B cell (primary cell): Measurements from ENCODE around the gene BUD31. TPM values are rescaled to one million over a fixed set of nuclear protein-coding genes. Genes with fewer than 3 reads are reported as not detected.
A peak's percentile ranks its signal among the peaks of the same experiment; 100 is the strongest.
"Not testable (repeated sequence)": the region's sequence is repeated elsewhere in the genome, so short reads cannot be mapped to it uniquely, and the experiment has no call there.

Experiments used
- ATAC-seq: fragments of 200-7000 bp; cut with Tn5 transposase; one replicate; pipeline ENCODE4 v1.10.0; 2021; ENCODE audit warnings: low read depth, mild to moderate bottlenecking, moderate number of reproducible peaks, moderate library complexity
- CTCF ChIA-PET: fragments of 350-600 bp; sonication (Branson Sonifier 250); formaldehyde crosslinking; loops from one replicate; lab custom pipeline; 2021; ENCODE audit warnings: antibody characterized with exemption, inconsistent platforms; lab: Charles Lee
- POLR2A ChIA-PET: fragments of 350-600 bp; sonication (Branson Sonifier 250); formaldehyde crosslinking; loops from one replicate; lab custom pipeline; 2021; ENCODE audit warnings: antibody characterized with exemption; lab: Charles Lee
- DNase-seq: peaks from one replicate; pipeline ENCODE4 v3.0.0; 2013
- H2AFZ ChIP-seq: 2 replicates; pipeline ENCODE4 v1.6.1; 2012; ENCODE audit warnings: mild to moderate bottlenecking, low read depth, low read length; ENCODE audit not compliant: insufficient read depth, poor library complexity, severe bottlenecking
- H3K27ac ChIP-seq, 2 donors: 1 replicate in 1 of 2; 2 replicates in 1 of 2; pipeline ENCODE4 v1.5.1; 2012 to 2013; ENCODE audit warnings: low read length in 2 of 2, mild to moderate bottlenecking in 2 of 2, moderate library complexity in 1 of 2
- H3K27me3 ChIP-seq, 4 experiments: fragments of 200-600 bp in 1 of 4; sonication (generic) in 1 of 4; replicated peaks in 1 of 4; 1 replicate in 2 of 4; 2 replicates in 2 of 4; pipeline versions ENCODE4 v1.6.1 to v1.7.0; 2013 to 2016; ENCODE audit warnings: low read length in 3 of 4, mild to moderate bottlenecking in 2 of 4, mixed read lengths in 1 of 4, moderate library complexity in 1 of 4; ENCODE audit not compliant: insufficient read depth in 4 of 4, control insufficient read depth in 3 of 4; ENCODE audit errors: control extremely low read depth in 1 of 4
- H3K36me3 ChIP-seq, 2 experiments: replicated peaks in 1 of 2; 1 replicate in 1 of 2; 2 replicates in 1 of 2; pipeline versions ENCODE4 v1.6.1 to v1.7.1; 2013; ENCODE audit warnings: low read length in 1 of 2; ENCODE audit not compliant: insufficient read depth in 2 of 2, control insufficient read depth in 1 of 2; ENCODE audit errors: control extremely low read depth in 1 of 2, extremely low read depth in 1 of 2
- H3K4me1 ChIP-seq, 2 donors: fragments of 200-600 bp in 1 of 2; sonication (generic) in 1 of 2; 1 replicate in 1 of 2; 2 replicates in 1 of 2; pipeline versions ENCODE4 v1.5.1 to v1.6.1; 2013 to 2017; ENCODE audit warnings: low read length in 2 of 2; ENCODE audit not compliant: control insufficient read depth in 2 of 2, insufficient read depth in 2 of 2
- H3K4me2 ChIP-seq: replicated peaks from 2 replicates; pipeline ENCODE3; 2012; ENCODE audit warnings: mild to moderate bottlenecking, low read depth, low read length; ENCODE audit not compliant: poor library complexity, severe bottlenecking
- H3K4me3 ChIP-seq, 5 experiments: fragments of 200-600 bp in 1 of 5; sonication (generic) in 1 of 5; 1 replicate in 3 of 5; 2 replicates in 2 of 5; pipeline versions ENCODE4 v1.5.1 to v1.7.0; 2011 to 2016; ENCODE audit warnings: low read length in 4 of 5, mild to moderate bottlenecking in 4 of 5, low read depth in 2 of 5, control low read depth in 1 of 5, moderate library complexity in 1 of 5; ENCODE audit not compliant: insufficient read depth in 1 of 5; ENCODE audit errors: control extremely low read depth in 1 of 5, extremely low read depth in 1 of 5
- H3K79me2 ChIP-seq: fragments of 200-600 bp; sonication (generic); one replicate; pipeline ENCODE4 v1.6.0; 2016; ENCODE audit warnings: low read length; ENCODE audit not compliant: control insufficient read depth, insufficient read depth
- H3K9ac ChIP-seq: fragments of 200-600 bp; sonication (generic); 2 replicates; pipeline ENCODE4 v1.6.1; 2017; ENCODE audit warnings: mild to moderate bottlenecking, low read length, moderate library complexity
- H3K9me3 ChIP-seq, 3 donors: one replicate each; pipeline versions ENCODE4 v1.6.1 to v1.7.1; 2013; ENCODE audit warnings: low read length in 2 of 3; ENCODE audit not compliant: control insufficient read depth in 2 of 3, insufficient read depth in 1 of 3; ENCODE audit errors: control extremely low read depth in 1 of 3
- H4K20me1 ChIP-seq: 2 replicates; pipeline ENCODE4 v1.6.0; 2012; ENCODE audit warnings: mild to moderate bottlenecking, low read length; ENCODE audit not compliant: insufficient read depth, control insufficient read depth, poor library complexity, severe bottlenecking
- H3K27ac Mint-ChIP-seq: one replicate; pipeline ENCODE4 v1.8.0; 2021; ENCODE audit warnings: mixed read lengths
- H3K27me3 Mint-ChIP-seq: one replicate; pipeline ENCODE4 v1.8.0; 2021; ENCODE audit warnings: mixed read lengths
- H3K4me1 Mint-ChIP-seq: one replicate; pipeline ENCODE4 v1.8.0; 2021; ENCODE audit warnings: mixed read lengths
- H3K4me3 Mint-ChIP-seq: one replicate; pipeline ENCODE4 v1.8.0; 2021; ENCODE audit warnings: mixed read lengths
- H3K9me3 Mint-ChIP-seq: one replicate; pipeline ENCODE4 v1.8.0; 2022; ENCODE audit warnings: mixed read lengths; ENCODE audit not compliant: insufficient read depth
- CTCF ChIP-seq: fragments of 200-600 bp; IDR thresholded peaks from one replicate; pipeline ENCODE4 v1.8.0; 2022; ENCODE audit warnings: antibody characterized with exemption, mild to moderate bottlenecking
- EZH2 ChIP-seq: IDR thresholded peaks from 2 replicates; pipeline ENCODE4 v1.6.1; 2012; ENCODE audit warnings: borderline replicate concordance, low read depth, mild to moderate bottlenecking, moderate library complexity, low read length; ENCODE audit not compliant: insufficient read depth, poor library complexity, severe bottlenecking
- WGBS: methylation state at CpG from one replicate; pipeline ENCODE4 v1.1.5; 2013; ENCODE audit warnings: missing lambda C conversion rate; ENCODE audit not compliant: insufficient coverage; 5-methylcytosine and 5-hydroxymethylcytosine counted together
- intact Hi-C: fragments of 100-400 bp; cut with micrococcal nuclease; formaldehyde crosslinking; loops from one replicate; pipeline ENCODE4 v1.10.0; 2022
- polyA plus RNA-seq: library from polyadenylated mRNA; depleted of rRNA; stranded (reverse); fragments of >200 nt; gene quantifications from 2 replicates; pipeline ENCODE4 v1.2.3, GENCODE V29; 2012
- total RNA-seq, 2 donors: library from RNA; stranded (reverse); fragments of 120-200 nt in 1 of 2; gene quantifications; 1 replicate in 1 of 2; 2 replicates in 1 of 2; pipeline versions ENCODE4 v1.2.3 to v1.2.4, GENCODE V29; 2013 to 2022

BUD31 gene
- total and polyA plus RNA-seq, 2 donors (not counting 1 experiment from before 2014, with no cell fraction given), result 57.8 to 69.4 TPM

GRCh38 chr7:99428972-99429566 lies 20.3 kb downstream of the BUD31 start:
- H3K9me3 Mint-ChIP-seq, result no peaks in the 10 kb centered on the region
- CTCF ChIA-PET, result no interaction called here
- Histone ChIP-seq H4K20me1 (no peaks in the 10 kb centered on the region), H3K36me3 (peaks cover 0 to 42% of the 10 kb centered on the region in 2 experiments), H3K27me3 (no peaks in the 10 kb centered on the region), H2AFZ (no peak overlapping the region), H3K4me1 (no peaks in the 10 kb centered on the region), H3K27ac (no peak overlapping the region), H3K79me2 (no peaks in the 10 kb centered on the region), H3K4me2 (no peak overlapping the region), H3K9ac (no peak overlapping the region), H3K4me3 (no peak overlapping the region), H3K9me3 (no peaks in the 10 kb centered on the region)
- ATAC-seq (no peak), DNase-seq (no peak)
- WGBS, result 94% methylated on average over 9 of the region's 10 CpGs
- intact Hi-C loops, result no loop called here
- no peaks in the 10 kb centered on the region for H3K4me1 Mint-ChIP-seq
- no peak overlapping the region for H3K4me3 Mint-ChIP-seq
- no peak for TF ChIP-seq CTCF
- TF ChIP-seq EZH2, result no peak
- H3K27ac Mint-ChIP-seq, result no peak overlapping the region
- POLR2A ChIA-PET, result no interaction called here
- H3K27me3 Mint-ChIP-seq, result no peaks in the 10 kb centered on the region

- Histone ChIP-seq H3K27me3 (no peaks in the 10 kb centered on the region), H3K79me2 (no peaks in the 10 kb centered on the region), H3K36me3 (peaks cover 0 to 41% of the 10 kb centered on the region in 2 experiments), H3K4me1 (no peaks in the 10 kb centered on the region), H3K4me3 (no peak overlapping the region), H3K27ac (no peak overlapping the region), H3K9me3 (no peaks in the 10 kb centered on the region), H3K4me2 (no peak overlapping the region), H2AFZ (no peak overlapping the region), H4K20me1 (no peaks in the 10 kb centered on the region), H3K9ac (no peak overlapping the region)
- no peaks in the 10 kb centered on the region for H3K9me3 Mint-ChIP-seq
- WGBS, result 97% methylated on average over 8 of the region's 8 CpGs
- H3K27ac Mint-ChIP-seq, result no peak overlapping the region
- H3K4me3 Mint-ChIP-seq, result no peak overlapping the region
- no peaks in the 10 kb centered on the region for H3K4me1 Mint-ChIP-seq
- intact Hi-C loops, result no loop called here
- DNase-seq, result no peak
- TF ChIP-seq EZH2, result no peak
- TF ChIP-seq CTCF, result no peak
- H3K27me3 Mint-ChIP-seq, result no peaks in the 10 kb centered on the region
- ChIA-PET POLR2A (no interaction called here), CTCF (no interaction called here)
- ATAC-seq, result no peak
Observed at GRCh38 chr7:99429756-99430155, 21.0 kb downstream of the BUD31 start.

GRCh38 chr7:99431756-99432540 lies 23.2 kb downstream of the BUD31 start:
- H3K27me3 Mint-ChIP-seq, H3K9me3 Mint-ChIP-seq, H3K9ac ChIP-seq, ATAC-seq, H3K27ac ChIP-seq, H4K20me1 ChIP-seq, H3K4me2 ChIP-seq, H2AFZ ChIP-seq, H3K27me3 ChIP-seq, H3K79me2 ChIP-seq, intact Hi-C loops, H3K4me1 Mint-ChIP-seq, POLR2A ChIA-PET, H3K9me3 ChIP-seq, H3K4me3 Mint-ChIP-seq, CTCF ChIA-PET, H3K4me1 ChIP-seq, H3K4me3 ChIP-seq, DNase-seq: not testable (repeated sequence)
- peak overlapping the region; percentile 54 for H3K27ac Mint-ChIP-seq
- 100% methylated on average over 12 of the region's 13 CpGs for WGBS
- H3K36me3 ChIP-seq, result peaks cover 0 to 37% of the 10 kb centered on the region in 2 experiments
